GM21390 (cell line): Measurements from ENCODE around the gene MYO1F.
A peak's percentile ranks its signal among the peaks of the same experiment; 100 is the strongest.
"Not testable (repeated sequence)": the region's sequence is repeated elsewhere in the genome, so short reads cannot be mapped to it uniquely, and the experiment has no call there.

Experiments used
- ATAC-seq: cut with Tn5 transposase; IDR thresholded peaks from one replicate; pipeline ENCODE4 v1.9.1; 2021; ENCODE audit not compliant: unreplicated experiment

Gene MYO1F

GRCh38 chr19:8600816-8601215 is 23.6 kb upstream of the MYO1F start:
- ATAC-seq, result no peak

GRCh38 chr19:8600064-8600463 is 22.8 kb upstream of the MYO1F start:
- ATAC-seq, result no peak

- ATAC-seq, result no peak
These were observed 18.9 kb upstream of the MYO1F start for GRCh38 chr19:8596168-8596567.

- ATAC-seq, result no peak
These were observed 18.4 kb upstream of the MYO1F start for GRCh38 chr19:8595651-8596050.

- ATAC-seq, result no peak
These were observed 16.7 kb upstream of the MYO1F start for GRCh38 chr19:8593931-8594330.

- ATAC-seq, result no peak
These were observed 15.2 kb upstream of the MYO1F start for GRCh38 chr19:8592231-8593009.

- ATAC-seq, result no peak
These were observed 12.0 kb upstream of the MYO1F start for GRCh38 chr19:8589177-8589714.

GRCh38 chr19:8585894-8586750 is 8.9 kb upstream of the MYO1F start:
- no peak for ATAC-seq

GRCh38 chr19:8584965-8585893 is 8.0 kb upstream of the MYO1F start:
- no peak for ATAC-seq

- ATAC-seq, result no peak
These were observed 3.6 kb upstream of the MYO1F start for GRCh38 chr19:8580710-8581281.

- no peak for ATAC-seq
These were observed 1.5 kb upstream of the MYO1F start for GRCh38 chr19:8578642-8579265.

- ATAC-seq, result no peak
These were observed 499 bp upstream of the MYO1F start for GRCh38 chr19:8577741-8578140.

- no peak for ATAC-seq
These were observed 809 bp downstream of the MYO1F start for GRCh38 chr19:8576273-8576993.

- no peak for ATAC-seq
These were observed 1.7 kb downstream of the MYO1F start for GRCh38 chr19:8575467-8575997.

GRCh38 chr19:8574619-8574922 is 2.7 kb downstream of the MYO1F start:
- not testable (repeated sequence) for ATAC-seq

- no peak for ATAC-seq
These were observed 3.9 kb downstream of the MYO1F start for GRCh38 chr19:8573316-8573715.

GRCh38 chr19:8571006-8571411 is 6.2 kb downstream of the MYO1F start:
- ATAC-seq, result no peak

GRCh38 chr19:8569066-8569771 is 8.0 kb downstream of the MYO1F start:
- ATAC-seq, result peak; percentile 76
